ENCODE measurements around the gene CNTNAP2.

The CNTNAP2 gene

DNA sequence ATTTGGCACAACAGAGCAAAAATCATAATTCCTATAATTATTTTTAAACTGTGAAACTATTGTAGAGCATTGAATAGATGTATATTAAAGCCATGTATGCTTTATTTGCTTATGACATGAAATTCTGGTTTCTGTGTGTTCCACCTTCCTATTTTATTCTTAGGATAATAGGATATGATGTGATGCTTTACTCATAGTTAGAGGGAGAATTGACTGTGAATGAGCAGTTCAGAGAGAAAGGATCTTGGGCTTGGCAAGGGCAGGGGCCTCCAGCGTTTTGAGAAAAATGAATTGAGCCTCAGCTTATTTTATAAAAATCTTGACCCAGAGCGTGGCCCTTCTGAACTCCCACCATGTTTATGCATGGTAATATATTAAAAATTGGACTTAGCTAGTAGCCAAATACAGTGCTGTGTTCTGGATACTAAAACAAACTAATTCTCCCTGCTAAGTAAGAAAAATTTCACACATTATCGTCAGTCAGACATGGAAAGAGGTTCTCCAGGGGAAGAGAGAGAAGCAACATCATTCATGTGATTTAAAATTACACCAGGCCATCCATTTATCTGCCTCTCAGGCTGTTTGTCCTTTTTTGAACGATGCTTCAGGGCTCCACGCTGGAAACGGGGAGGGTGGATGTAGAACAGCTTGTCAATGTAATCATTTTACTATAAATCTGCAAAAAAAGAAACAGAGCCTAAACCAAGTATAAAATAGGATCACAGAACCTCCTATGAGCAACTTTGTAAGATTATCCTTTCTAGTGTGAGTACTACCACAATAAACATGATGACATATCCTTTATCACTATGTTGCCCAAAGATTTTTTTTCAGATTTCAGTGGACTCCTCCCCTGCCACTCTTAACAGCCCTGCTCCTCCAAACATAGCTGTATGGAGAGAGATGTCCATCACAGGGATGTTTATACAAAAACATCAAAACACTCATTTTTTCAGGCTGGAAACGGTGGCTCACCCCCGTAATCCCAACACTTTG, 2215.9 kb downstream of the CNTNAP2 start:
- DNase-seq (ENCODE audit: insufficient read length, low spot score) (no peak), FAIRE-seq (no peak)

GRCh38 chr7:148334441-148334956, 2217.9 kb downstream of the CNTNAP2 start:
- DNase-seq (ENCODE audit: insufficient read length, low spot score) = no peak
- no peak for FAIRE-seq

- FAIRE-seq (no peak), DNase-seq (ENCODE audit: insufficient read length, low spot score) (no peak)
These were observed 2218.5 kb downstream of the CNTNAP2 start for GRCh38 chr7:148334959-148335577.

GRCh38 chr7:148335790-148336189, 2219.2 kb downstream of the CNTNAP2 start:
- FAIRE-seq (no peak), DNase-seq (ENCODE audit: insufficient read length, low spot score) (no peak)

GRCh38 chr7:148336411-148336810, 2219.8 kb downstream of the CNTNAP2 start:
- FAIRE-seq (no peak), DNase-seq (ENCODE audit: insufficient read length, low spot score) (no peak)

DNA sequence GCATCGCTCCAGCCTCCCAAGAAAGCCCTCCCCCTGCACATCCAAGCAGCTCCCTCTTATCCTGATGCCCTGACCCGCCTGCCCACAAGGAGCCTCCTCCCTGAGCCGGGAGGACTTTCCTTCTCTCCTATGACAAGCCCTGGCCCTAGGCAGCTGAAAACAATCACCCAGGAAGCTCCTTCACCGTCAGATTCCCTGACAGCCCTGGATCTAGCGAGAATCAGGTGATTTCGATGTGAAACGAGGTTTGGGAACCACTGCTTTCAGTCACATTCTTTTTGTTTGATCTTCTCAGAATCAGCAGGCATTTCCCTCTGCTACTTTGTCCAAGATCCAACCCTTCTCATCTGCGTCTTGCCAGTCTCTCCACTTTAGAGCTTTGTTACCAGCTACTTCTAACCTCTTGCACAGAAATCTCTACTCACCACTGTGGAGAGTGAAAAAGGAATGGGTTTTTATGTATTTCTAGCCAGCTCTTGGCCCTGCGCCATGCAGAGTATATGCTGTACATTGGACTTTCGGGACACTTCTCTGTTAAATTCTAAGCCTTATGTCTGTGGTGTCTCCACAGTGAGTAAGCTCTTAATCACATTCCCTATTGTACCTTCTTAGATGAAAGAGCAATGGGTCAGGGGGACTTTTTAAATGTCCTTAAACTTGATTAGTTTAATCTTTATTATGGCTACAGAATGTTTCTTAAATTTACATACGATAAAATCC, 2220.8 kb downstream of the CNTNAP2 start:
- DNase-seq (ENCODE audit: insufficient read length, low spot score) (no peak), FAIRE-seq (no peak)

DNA sequence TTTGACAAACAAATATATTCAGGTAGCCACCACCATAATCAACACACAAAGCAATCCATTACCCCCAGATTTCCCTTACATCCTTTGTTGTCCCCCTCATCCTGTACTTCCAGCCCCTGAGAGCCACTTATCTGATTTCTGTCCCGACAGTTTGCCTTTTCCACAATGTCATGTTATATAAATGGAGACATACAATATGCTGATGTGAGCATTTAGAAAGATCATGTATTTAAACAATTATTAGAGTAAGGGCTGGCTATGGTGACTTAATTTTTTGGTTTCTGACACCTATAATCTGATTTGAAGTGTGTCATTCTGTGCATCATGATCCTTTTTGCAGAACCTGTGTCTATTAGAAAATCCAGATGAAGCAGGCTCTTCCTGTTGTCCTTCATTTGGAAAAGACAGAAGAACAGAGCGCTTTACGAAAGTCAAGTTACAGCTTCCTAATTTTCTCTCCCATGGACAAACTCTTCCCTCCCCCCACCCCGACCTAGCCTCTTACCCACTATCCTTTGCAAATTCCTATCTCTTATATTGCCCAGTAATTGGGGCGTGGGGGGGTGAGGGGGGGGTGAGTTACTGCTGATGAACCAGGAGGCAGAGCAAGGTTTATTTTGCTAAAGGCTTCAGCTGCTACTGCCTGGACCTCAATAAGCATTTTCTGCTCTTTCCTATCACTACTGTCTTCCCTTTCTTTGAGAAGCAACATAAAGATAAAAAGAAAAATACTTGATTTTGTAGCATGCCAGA, 2221.6 kb downstream of the CNTNAP2 start:
- no peak for DNase-seq (ENCODE audit: insufficient read length, low spot score)
- FAIRE-seq = no peak

- no peak for FAIRE-seq
These were observed 2224.1 kb downstream of the CNTNAP2 start for GRCh38 chr7:148340438-148341280.

DNA sequence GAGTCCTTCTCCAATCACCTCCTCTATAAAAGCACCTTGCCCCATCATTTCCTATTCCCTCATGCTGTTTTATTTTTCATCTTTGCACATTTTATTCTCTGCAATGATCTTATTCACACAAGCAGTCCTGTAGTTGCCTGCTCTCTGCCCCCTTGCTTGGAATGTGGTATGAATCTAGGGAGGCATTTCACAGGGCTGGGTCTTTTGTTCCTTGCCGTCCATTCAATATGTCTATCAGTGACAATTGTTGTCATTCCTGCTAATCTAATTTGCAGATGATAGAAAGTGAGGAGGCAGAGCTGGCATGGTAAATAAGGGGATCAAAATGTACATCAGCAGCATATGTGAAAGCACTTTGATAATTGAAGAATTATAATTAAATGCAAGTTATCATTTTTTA, 2227.8 kb downstream of the CNTNAP2 start:
- no peak for DNase-seq (ENCODE audit: insufficient read length, low spot score)
- no peak for FAIRE-seq

More at GRCh38 chr7:148340438-148341280, 2224.1 kb downstream of the CNTNAP2 start:
- no peak for DNase-seq (ENCODE audit: insufficient read length, low spot score)

- FAIRE-seq = no peak
- DNase-seq (ENCODE audit: insufficient read length, low spot score) = no peak
These were observed 2231.4 kb downstream of the CNTNAP2 start for GRCh38 chr7:148347981-148348380.

DNA sequence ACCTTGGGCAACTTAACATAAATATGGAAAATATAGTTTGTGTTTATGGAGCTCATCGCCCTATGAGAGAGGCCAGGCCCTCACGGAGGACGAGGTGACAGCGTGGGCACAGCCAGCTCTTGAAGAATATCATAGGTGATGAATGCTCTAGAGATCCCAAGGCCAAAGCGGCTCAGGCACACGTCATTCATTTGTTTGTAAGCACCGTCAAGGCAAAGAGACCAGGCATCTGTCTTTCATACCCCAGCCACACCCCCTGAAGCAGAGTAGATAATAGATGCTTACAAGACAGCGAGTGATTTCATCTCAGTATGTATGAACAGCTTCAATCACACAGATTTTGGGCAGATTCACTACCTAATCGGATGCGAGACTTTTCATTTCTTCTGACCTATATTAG, 2231.9 kb downstream of the CNTNAP2 start:
- FAIRE-seq = no peak

DNA sequence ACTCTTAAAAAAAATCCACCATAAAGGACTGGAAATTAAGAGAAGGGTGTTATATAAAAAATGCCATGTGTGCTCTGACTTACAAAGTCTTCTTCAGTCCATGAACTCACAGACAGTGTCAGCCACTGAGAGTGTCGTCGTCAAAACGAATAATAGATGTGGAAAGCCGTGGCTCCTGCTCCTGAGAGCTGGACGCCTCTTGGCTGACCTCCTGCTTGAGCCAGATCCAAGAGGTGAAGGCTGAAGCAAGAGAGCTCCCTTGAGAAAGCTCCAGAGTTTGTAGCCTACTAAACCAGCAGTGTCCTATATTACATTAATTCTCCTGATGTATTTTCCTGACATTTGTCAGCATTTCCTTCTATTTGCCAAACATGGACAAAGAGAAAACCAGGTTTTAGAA, 2239.7 kb downstream of the CNTNAP2 start:
- FAIRE-seq (no peak), DNase-seq (ENCODE audit: insufficient read length, low spot score) (no peak)

More for the DNA sequence above, 2231.9 kb downstream of the CNTNAP2 start:
- no peak for DNase-seq (ENCODE audit: insufficient read length, low spot score)

GRCh38 chr7:148362541-148362940, 2245.9 kb downstream of the CNTNAP2 start:
- no peak for FAIRE-seq
- no peak for DNase-seq (ENCODE audit: insufficient read length, low spot score)

- FAIRE-seq (no peak), DNase-seq (ENCODE audit: insufficient read length, low spot score) (no peak)
These were observed 2251.3 kb downstream of the CNTNAP2 start for GRCh38 chr7:148367731-148368475.

DNA sequence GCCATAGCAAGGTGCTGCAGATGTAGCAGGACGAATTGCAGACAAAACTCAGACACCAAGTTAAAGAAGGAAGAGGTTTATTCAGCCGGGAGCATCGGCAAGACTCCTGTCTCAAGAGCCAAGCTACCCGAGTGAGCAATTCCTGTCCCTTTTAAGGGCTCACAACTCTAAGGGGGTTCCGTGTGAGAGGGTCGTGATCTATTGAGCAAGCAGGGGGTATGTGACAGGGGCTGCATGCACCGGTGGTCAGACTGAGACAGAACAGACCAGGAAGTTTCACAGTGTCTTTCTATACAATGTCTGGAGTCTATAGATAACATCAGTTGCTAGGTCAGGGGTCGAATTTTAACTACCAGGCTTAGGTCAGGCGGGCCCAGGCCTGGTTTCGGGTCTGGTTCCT, 2252.0 kb downstream of the CNTNAP2 start:
- no peak for FAIRE-seq
- no peak for DNase-seq (ENCODE audit: insufficient read length, low spot score)

DNA sequence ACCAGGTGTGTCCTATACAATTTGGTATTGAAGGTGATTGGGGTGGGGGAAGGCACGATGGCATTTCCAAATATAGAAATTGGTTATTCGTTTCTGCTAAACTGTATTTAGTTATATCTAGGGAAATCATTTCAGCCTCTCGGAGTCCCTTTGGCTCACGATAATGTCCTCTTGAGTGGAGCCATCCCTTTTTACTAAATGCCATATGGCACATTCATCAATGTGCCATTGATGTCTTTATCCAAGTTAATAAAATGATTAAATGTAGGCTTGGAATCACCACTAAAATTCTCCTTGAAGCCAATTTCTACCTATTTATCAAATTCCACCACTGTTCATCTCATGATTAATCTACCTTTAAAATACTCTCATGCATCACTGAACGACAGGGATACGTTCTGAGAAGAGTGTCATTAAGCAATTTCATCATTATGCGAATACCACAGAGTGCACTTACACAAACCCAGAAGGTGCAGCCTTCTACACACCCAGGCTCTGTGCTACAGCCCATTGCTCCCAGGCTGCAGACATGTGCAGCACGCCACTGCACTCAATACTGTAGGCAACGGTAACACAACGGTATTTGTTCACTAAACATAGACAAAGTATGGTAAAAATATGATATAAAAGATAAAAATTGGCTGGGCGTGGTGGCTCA, 2254.8 kb downstream of the CNTNAP2 start:
- DNase-seq (ENCODE audit: insufficient read length, low spot score) (no peak), FAIRE-seq (no peak)

- DNase-seq (ENCODE audit: insufficient read length, low spot score) (no peak), FAIRE-seq (no peak)
These were observed 2258.0 kb downstream of the CNTNAP2 start for GRCh38 chr7:148374396-148375259.

Data from GM19239 (cell line).